DOHH2 (cell line): ENCODE data around the gene TUBB6.

Source experiments
- CTCF ChIP-seq: fragments of 200-600 bp; sonication (generic); IDR thresholded peaks from one replicate; pipeline ENCODE4 v1.5.1; 2014; ENCODE audit warnings: antibody characterized with exemption, mild to moderate bottlenecking, low read depth, low read length; ENCODE audit not compliant: poor library complexity, severe bottlenecking
- EZH2phosphoT487 ChIP-seq: fragments of 200-600 bp; sonication (generic); IDR thresholded peaks from 2 replicates; pipeline ENCODE4 v1.6.1; 2017; ENCODE audit warnings: borderline replicate concordance, mild to moderate bottlenecking, antibody characterized with exemption, low read length, moderate library complexity, mixed read lengths

GRCh38 chr18:12287131-12287681 lies 20.8 kb upstream of the TUBB6 start:
- TF ChIP-seq CTCF = no peak
- TF ChIP-seq EZH2phosphoT487 = no peak
